ENCODE data around the gene CC2D2A.

The CC2D2A gene

DNA sequence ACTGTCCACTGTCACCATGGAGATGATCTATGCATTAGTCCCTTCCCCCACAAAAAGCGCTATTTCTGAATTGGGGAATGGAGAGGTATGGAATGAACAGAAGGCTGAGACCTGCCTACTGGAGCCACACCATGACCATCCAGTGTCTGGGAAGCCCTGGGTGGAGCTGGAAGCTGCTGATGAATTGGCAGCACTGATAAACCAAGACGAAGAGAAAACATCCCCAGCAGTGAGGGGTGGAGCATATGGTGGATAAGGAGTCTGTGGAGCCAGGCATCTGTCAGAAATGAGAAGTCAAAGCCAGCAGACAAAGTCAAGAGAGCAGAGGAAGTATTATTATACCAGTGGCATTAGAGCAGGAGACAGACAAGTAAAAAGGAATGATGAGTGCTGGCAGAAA is 13.2 kb downstream of the CC2D2A start:
- DNase-seq = peak; percentile 89
- Histone ChIP-seq H3K9me3 (ENCODE audit: severe bottlenecking) (peaks cover 3% of the 10 kb centered on the region), H3K4me3 (ENCODE audit: low read depth, low read length) (peak overlapping the region; percentile 11), H3K36me3 (peaks cover 7% of the 10 kb centered on the region), H3K27ac (peak overlapping the region; percentile 83), H3K27me3 (ENCODE audit: insufficient read depth, low read depth, severe bottlenecking) (no peaks in the 10 kb centered on the region)
- TF ChIP-seq, protein P1, sequence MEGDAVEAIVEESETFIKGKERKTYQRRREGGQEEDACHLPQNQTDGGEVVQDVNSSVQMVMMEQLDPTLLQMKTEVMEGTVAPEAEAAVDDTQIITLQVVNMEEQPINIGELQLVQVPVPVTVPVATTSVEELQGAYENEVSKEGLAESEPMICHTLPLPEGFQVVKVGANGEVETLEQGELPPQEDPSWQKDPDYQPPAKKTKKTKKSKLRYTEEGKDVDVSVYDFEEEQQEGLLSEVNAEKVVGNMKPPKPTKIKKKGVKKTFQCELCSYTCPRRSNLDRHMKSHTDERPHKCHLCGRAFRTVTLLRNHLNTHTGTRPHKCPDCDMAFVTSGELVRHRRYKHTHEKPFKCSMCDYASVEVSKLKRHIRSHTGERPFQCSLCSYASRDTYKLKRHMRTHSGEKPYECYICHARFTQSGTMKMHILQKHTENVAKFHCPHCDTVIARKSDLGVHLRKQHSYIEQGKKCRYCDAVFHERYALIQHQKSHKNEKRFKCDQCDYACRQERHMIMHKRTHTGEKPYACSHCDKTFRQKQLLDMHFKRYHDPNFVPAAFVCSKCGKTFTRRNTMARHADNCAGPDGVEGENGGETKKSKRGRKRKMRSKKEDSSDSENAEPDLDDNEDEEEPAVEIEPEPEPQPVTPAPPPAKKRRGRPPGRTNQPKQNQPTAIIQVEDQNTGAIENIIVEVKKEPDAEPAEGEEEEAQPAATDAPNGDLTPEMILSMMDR (IDR thresholded peaks at IDR 0.05; ENCODE audit: low read depth, low read length) = no peak

DNA sequence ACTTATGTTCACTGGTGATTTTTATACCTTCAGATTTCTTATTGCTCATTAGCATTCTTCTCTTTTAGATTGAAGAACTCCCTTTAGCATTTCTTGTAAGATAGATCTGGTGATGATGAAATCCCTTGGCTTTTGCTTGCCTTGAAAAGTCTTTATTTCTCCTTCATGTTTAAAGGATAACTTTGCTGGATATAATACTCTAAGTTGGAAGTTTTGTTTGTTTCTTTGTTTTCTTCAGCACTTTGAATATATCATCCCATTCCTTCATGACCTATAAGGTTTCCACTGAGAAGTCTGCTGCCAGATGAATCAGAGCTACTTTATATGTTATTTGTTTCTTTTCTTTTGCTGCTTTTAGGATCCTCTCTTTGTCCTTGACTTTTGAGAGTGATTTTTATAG is 18.5 kb downstream of the CC2D2A start:
- Histone ChIP-seq H3K36me3 (no peaks in the 10 kb centered on the region; the same call in none of the 2 replicates), H3K27me3 (ENCODE audit: insufficient read depth, low read depth, severe bottlenecking) (no peaks in the 10 kb centered on the region), H3K9me3 (ENCODE audit: severe bottlenecking) (peaks cover 6% of the 10 kb centered on the region), H3K27ac (no peak overlapping the region), H3K4me3 (ENCODE audit: low read depth, low read length) (no peak overlapping the region)
- no peak for DNase-seq
- TF ChIP-seq, protein P1 (IDR thresholded peaks at IDR 0.05; ENCODE audit: low read depth, low read length) = no peak

DNA sequence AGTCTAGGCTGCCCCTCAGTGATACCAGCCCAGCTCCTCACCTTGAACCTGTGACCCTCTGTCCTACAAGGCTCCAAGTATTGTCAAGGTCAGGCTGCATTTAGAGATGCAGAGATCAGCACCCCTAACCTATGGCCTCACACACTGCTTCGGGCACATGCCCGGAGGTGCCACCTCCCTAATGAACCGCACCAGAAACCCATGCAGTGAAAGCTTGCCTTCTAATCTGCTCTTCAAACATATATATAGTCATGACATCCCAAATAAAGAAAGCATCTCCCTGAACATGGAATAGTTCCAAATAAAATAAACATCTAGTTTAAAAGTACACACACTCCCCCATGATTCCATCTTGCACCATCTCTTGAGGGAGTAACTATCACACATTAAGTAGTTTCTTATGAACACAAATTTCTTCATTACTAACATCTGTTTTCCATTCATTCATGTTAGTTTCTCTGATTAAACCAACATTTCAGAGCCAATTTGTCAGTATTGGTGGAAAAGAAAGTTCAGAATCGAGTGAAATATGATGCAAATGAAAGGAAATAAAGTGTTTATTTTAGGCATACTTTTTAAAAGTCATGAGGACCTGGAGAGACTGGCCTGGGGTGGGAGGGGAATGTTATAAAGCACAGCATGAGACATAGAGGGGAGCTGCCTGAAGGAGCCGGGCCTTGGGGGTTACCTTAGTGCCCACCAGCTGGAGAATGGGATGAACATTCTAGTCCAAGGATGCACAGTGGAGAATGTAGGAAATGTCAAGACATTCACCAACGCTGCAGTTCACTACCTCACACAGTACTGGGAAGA is 19.2 kb downstream of the CC2D2A start:
- TF ChIP-seq, protein P1 (IDR thresholded peaks at IDR 0.05; ENCODE audit: low read depth, low read length) = no peak
- H3K36me3 ChIP-seq = no peaks in the 10 kb centered on the region; the same call in none of the 2 replicates
- peaks cover 6% of the 10 kb centered on the region for H3K9me3 ChIP-seq (ENCODE audit: severe bottlenecking)
- H3K27ac ChIP-seq = no peak overlapping the region
- no peak for DNase-seq
- H3K27me3 ChIP-seq (ENCODE audit: insufficient read depth, low read depth, severe bottlenecking) = no peaks in the 10 kb centered on the region
- no peak overlapping the region for H3K4me3 ChIP-seq (ENCODE audit: low read depth, low read length)

DNA sequence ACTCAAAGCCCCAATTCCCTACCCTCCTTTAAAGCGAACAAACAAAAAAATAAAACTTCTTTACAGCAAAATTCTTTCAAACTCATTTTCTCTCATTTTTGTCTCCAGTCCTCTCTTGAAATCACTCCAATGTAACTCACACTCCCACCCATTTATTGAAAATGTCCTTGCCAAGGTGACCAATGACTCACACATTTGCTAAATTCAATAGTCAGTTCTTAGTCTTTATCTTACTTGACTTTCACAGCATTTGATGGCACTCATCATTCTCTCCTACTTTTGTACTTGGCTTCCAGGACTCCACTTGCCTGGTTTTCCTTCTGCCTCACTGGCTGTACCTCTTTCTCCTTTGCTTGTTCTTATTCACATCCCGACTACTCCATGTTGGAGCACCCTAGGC is 19.9 kb downstream of the CC2D2A start:
- Histone ChIP-seq H3K4me3 (ENCODE audit: low read depth, low read length) (no peak overlapping the region), H3K27ac (no peak overlapping the region), H3K9me3 (ENCODE audit: severe bottlenecking) (peaks cover 6% of the 10 kb centered on the region), H3K27me3 (ENCODE audit: insufficient read depth, low read depth, severe bottlenecking) (no peaks in the 10 kb centered on the region), H3K36me3 (no peaks in the 10 kb centered on the region; the same call in none of the 2 replicates)
- TF ChIP-seq, protein P1 (IDR thresholded peaks at IDR 0.05; ENCODE audit: low read depth, low read length) = no peak
- DNase-seq = no peak

DNA sequence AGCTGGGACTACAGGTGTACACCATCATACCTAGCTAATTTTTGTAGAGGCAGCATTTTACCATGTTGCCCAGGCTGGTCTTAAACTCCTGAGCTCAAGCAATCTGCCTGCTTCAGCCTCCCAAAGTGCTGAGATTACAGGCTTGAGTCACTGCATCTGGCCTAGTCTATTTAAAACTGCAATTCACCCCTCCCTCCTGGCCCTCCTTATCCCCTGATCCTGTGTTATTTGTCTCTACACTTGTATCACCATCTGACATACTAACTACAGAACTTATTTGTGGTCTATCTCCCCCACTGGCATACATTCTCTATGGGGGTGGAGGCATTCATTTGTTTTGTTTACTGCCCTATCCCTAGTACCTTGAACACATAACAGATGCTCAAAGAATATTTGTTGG is 23.7 kb downstream of the CC2D2A start:
- no peaks in the 10 kb centered on the region for H3K27me3 ChIP-seq (ENCODE audit: insufficient read depth, low read depth, severe bottlenecking)
- peak overlapping the region; percentile 49 for H3K27ac ChIP-seq
- TF ChIP-seq, protein P1 (IDR thresholded peaks at IDR 0.05; ENCODE audit: low read depth, low read length) = no peak
- H3K36me3 ChIP-seq = no peaks in the 10 kb centered on the region; the same call in none of the 2 replicates
- peak; percentile 65 for DNase-seq
- no peak overlapping the region for H3K4me3 ChIP-seq (ENCODE audit: low read depth, low read length)
- H3K9me3 ChIP-seq (ENCODE audit: severe bottlenecking) = peaks cover 7% of the 10 kb centered on the region
